Skeletal muscle satellite cell (primary cell): Measurements from ENCODE around the gene PSORS1C2.

Experiments used
- H3K27me3 ChIP-seq: 2 replicates; pipeline ENCODE4 v1.7.0; 2013; ENCODE audit warnings: low read length; ENCODE audit not compliant: control insufficient read depth, insufficient read depth
- H3K36me3 ChIP-seq: 2 replicates; pipeline ENCODE4 v1.7.0; 2013; ENCODE audit warnings: mild to moderate bottlenecking, control low read depth, low read length; ENCODE audit not compliant: insufficient read depth
- H3K4me1 ChIP-seq: 2 replicates; pipeline ENCODE4 v1.7.0; 2013; ENCODE audit warnings: low read length; ENCODE audit not compliant: control insufficient read depth, insufficient read depth
- H3K4me2 ChIP-seq: 2 replicates; pipeline ENCODE4 v1.7.0; 2013; ENCODE audit warnings: mild to moderate bottlenecking, low read length
- H3K4me3 ChIP-seq: 2 replicates; pipeline ENCODE4 v1.7.0; 2013; ENCODE audit warnings: low read length
- H3K9ac ChIP-seq: 2 replicates; pipeline ENCODE4 v1.7.0; 2013; ENCODE audit warnings: mild to moderate bottlenecking, low read depth, low read length, moderate library complexity
- H3K9me3 ChIP-seq: replicated peaks from 2 replicates; pipeline ENCODE4 v1.7.0; 2013; ENCODE audit warnings: mild to moderate bottlenecking, control low read depth, low read length

Gene PSORS1C2

DNA sequence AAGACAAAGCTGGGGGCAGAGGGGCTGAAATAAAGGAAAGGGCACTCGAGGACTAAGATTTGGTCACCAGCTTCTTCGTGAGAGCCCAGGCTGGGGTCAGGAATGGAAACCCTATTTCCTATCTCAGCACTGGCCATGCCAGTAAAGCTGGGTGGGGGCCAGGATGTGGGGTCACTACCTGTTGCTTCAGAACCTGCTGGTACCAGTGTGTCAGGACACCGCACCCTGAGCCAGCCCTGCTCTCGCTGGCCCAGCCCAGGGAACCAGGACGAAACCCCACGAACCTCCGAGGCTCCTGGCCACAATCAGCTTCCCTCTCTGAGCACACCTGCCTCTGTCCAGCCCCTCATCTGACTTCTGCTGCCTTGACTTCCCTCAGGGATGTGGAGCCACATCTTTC is 20.7 kb downstream of the PSORS1C2 start:
- Histone ChIP-seq H3K9ac (no peak overlapping the region), H3K4me1 (peaks cover 34% of the 10 kb centered on the region), H3K4me3 (no peak overlapping the region), H3K27me3 (no peaks in the 10 kb centered on the region), H3K4me2 (no peak overlapping the region), H3K9me3 (no peaks in the 10 kb centered on the region), H3K36me3 (no peaks in the 10 kb centered on the region)

DNA sequence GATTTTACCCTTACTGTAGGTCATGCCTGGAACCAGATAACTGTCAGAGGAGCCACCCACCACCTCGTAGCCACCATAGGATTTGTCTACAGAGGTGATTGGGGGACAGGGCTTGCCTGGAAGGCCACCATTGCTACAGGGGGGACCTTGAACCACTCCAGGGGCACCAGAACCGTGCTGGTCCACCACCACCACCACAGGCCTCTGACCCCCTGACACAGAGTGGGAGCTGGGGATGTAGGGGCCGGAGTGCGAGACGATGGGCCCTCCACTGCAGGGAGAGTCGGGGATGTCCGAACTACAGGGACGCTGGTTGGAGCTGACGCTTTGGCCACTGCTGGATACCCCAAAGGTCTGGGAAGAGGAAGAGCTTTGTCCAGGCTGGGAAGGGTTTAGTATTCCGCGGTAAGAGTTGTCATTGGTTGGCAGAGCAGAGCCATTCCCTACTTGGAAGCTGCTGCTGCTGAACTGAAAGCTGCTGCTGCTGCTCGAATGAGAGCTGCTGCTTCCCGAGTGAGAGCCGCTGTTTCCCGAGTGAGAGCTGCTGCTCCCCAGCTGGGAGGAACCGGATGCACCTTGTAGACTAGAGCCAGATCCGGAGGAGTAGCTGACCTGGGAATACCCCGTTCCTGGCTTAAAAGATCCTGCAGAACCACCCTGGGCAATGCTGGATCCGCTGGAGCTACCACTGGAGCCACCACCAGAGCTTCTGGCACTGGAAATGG is 22.0 kb downstream of the PSORS1C2 start:
- peaks cover 23% of the 10 kb centered on the region for H3K4me1 ChIP-seq
- H3K4me2 ChIP-seq: peak overlapping the region; percentile 22
- no peak overlapping the region for H3K4me3 ChIP-seq
- no peaks in the 10 kb centered on the region for H3K9me3 ChIP-seq
- no peaks in the 10 kb centered on the region for H3K36me3 ChIP-seq
- H3K9ac ChIP-seq: no peak overlapping the region
- H3K27me3 ChIP-seq: no peaks in the 10 kb centered on the region

DNA sequence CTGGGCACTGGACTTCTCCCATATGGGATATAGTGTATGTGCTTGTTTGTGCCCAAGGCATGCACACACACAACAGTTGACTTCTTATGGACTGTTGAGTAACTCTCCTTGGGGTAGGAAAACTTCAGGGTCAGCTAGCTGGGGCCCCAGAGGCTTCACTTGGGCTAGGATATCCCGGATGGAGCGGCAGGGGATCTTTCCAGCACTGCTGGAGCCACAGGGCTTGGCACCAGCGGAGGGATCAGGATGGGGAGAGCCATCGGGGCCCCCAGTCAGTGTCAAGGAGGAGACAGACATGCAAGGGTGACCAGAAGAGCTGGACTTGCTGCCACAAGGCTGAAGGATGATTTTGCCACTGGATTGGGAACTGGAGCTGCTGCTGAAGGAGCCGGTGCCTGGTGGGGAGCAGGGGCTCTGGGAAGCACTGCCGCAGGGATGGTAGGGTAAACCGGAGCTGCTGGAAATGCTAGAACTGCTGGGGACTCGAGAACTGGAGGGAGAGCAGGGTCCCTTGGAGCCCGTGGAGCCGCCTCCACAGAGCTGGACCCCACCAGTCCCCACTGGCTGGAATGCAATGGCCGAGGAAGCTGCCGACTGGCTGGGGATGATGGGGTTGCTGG is 22.8 kb downstream of the PSORS1C2 start:
- Histone ChIP-seq H3K4me3 (no peak overlapping the region), H3K9me3 (no peaks in the 10 kb centered on the region), H3K4me1 (peaks cover 23% of the 10 kb centered on the region), H3K4me2 (no peak overlapping the region), H3K9ac (no peak overlapping the region), H3K36me3 (no peaks in the 10 kb centered on the region), H3K27me3 (no peaks in the 10 kb centered on the region)

DNA sequence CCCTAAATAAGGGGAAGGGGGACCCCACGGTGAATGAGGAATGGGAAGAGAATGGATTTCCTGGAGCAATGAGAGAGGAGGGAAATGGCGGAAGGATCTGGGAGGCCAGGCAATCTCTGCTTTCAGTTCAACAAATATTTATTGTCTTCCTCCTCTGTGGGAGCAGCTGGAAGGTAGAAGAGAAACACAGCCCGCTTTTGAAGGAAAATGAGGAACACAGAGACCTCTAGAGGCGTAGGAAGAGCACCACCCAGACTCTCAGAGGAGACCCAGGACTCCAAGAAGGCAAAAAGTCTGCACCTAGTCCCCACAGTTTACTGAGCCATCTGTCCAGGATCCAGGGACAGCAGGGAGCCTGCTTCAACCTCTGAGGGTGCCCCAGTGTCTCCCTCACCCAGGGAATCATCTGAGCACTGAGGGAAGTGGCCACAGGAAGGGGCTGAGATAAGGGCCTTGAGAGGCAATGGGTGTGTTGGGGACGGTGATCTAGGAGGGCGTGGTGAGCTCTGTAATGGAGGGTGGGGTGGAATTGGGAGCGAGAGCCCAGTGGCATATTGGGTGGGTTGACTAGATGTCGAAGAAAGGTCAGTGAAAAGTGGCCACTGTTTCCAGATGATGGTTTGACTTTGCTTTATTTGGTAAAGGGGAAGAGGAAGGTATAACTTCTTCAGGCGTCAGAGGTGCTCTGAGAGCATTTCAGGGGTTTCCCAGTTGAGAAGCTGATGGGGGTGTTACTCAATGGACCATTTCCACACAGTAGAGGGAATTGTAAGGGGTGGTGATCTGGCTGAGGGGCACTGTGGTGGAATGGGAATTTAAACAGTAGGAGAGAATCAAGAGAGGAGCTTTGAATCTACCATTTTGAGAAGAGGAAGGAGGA is 23.7 kb downstream of the PSORS1C2 start:
- H3K4me3 ChIP-seq: peak overlapping the region; percentile 50
- H3K9me3 ChIP-seq: no peaks in the 10 kb centered on the region
- H3K4me2 ChIP-seq: peak overlapping the region; percentile 66
- peaks cover 23% of the 10 kb centered on the region for H3K4me1 ChIP-seq
- peak overlapping the region; percentile 71 for H3K9ac ChIP-seq
- no peaks in the 10 kb centered on the region for H3K36me3 ChIP-seq
- no peaks in the 10 kb centered on the region for H3K27me3 ChIP-seq

DNA sequence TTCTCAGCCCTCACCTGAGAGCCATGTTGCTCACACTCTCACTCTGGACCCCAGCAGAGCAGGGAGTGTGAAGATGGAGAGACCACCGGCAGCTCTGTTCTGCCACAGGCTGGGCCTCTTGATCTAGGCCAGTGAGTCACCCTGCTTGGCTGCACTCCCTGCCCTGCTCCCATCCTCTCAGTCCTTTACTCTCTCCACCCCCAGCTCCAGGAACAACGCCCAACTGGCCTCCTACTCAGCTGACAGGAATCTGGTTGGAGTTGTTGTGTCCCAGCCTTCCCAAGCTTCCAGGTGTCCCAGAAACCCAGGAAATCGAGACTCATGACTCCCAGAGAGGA is 24.4 kb downstream of the PSORS1C2 start, which contains the start of gene PSORS1C1:
TSS of gene PSORS1C1 (plus strand) at position 260 of the 338 bp plus-strand sequence. CDS start 14,833 bp downstream, outside the sequence.
- Histone ChIP-seq H3K4me1 (peaks cover 23% of the 10 kb centered on the region), H3K4me3 (peak within 1 kb of the TSS; percentile 50), H3K36me3 (no peaks in the 10 kb centered on the region), H3K27me3 (peaks cover 7% of the 10 kb centered on the region), H3K9ac (peak within 1 kb of the TSS; percentile 71), H3K9me3 (no peaks in the 10 kb centered on the region), H3K4me2 (peak within 1 kb of the TSS; percentile 66)

DNA sequence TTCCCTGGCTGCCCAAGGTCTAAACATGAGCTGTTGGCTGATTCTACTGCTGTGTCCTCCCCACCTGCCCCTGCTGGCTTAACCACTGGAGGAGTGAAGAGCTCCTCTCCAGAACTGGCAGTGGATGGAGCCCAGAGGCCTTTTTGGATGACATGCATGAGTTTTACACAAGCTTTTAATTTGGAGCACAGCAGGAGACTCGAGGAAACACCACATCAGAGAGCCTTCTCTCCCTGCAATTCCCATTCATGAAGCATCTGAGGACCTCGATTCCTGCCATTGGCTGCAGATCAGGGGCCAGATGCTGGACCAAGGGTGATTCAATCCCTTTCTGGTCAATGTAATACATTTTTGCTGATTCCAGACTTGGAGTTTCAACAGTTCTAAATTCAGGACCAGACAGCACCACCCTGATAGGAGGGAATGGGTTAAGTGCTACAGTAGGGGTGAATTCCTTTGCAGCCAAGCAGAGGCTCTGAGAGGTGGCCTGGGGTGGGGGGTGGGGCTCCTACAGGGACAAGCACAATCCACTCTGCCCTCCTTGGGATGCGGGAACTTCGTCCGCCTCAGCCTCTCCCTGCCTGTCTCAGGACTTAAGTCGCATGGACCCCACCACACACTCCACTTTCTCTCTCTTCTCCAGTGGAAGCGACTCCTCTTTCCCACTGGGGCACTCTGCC is 24.9 kb downstream of the PSORS1C2 start:
- Histone ChIP-seq H3K9ac (peak overlapping the region; percentile 27), H3K4me2 (peak overlapping the region; percentile 66), H3K27me3 (peaks cover 9% of the 10 kb centered on the region), H3K36me3 (no peaks in the 10 kb centered on the region), H3K4me3 (peak overlapping the region; percentile 30), H3K4me1 (peaks cover 23% of the 10 kb centered on the region), H3K9me3 (no peaks in the 10 kb centered on the region)

DNA sequence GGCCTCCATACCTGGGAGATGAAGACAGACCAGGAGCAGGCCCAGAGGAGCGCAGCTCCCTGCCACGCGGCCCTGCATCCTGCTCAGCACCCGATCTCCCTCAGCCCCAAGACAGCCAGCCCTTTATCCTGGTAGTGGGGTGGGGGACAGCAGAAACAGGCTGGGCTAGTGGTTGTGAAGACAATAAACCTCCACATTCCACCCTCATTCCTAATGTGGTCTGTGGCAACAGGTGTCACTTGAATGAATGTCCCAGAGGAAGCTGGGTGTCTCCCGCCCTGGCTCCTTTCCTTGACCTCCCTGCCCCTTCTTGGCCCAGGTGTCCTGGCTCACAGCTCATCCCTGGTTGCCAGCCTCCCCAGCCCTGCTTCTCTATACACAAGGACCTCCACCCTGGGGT is 26.4 kb downstream of the PSORS1C2 start, which contains the start of gene C6orf15:
TSS of gene C6orf15 (minus strand) at position 98 of the 400 bp plus-strand sequence. CDS start at position 78, 20 bp downstream.
- H3K27me3 ChIP-seq: peaks cover 11% of the 10 kb centered on the region
- H3K9me3 ChIP-seq: no peaks in the 10 kb centered on the region
- no peak within 1 kb of the TSS for H3K4me2 ChIP-seq
- H3K4me3 ChIP-seq: no peak within 1 kb of the TSS
- peaks cover 23% of the 10 kb centered on the region for H3K4me1 ChIP-seq
- no peak within 1 kb of the TSS for H3K9ac ChIP-seq
- H3K36me3 ChIP-seq: no peaks in the 10 kb centered on the region

DNA sequence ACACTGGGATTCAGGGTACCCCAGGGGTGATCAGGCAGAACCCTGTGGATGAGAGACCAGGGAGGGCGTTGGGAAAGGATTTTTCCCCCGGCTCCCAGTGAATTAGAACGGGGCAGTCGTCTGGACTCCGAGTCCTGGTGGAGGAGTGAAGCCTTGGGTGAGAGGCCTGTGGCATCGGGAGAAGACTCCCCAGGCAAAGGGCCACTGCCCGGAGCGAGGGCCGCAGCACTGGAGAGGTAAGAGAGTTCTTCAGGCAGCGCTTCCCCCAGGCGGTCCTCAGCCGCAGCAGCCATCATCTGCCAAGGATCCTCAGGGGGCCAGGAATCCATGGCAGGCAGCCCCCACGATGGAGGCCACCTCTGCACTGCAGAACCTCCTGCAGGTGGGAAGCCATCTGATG is 27.2 kb downstream of the PSORS1C2 start:
- H3K4me3 ChIP-seq: no peak overlapping the region
- peaks cover 17% of the 10 kb centered on the region for H3K27me3 ChIP-seq
- no peaks in the 10 kb centered on the region for H3K9me3 ChIP-seq

DNA sequence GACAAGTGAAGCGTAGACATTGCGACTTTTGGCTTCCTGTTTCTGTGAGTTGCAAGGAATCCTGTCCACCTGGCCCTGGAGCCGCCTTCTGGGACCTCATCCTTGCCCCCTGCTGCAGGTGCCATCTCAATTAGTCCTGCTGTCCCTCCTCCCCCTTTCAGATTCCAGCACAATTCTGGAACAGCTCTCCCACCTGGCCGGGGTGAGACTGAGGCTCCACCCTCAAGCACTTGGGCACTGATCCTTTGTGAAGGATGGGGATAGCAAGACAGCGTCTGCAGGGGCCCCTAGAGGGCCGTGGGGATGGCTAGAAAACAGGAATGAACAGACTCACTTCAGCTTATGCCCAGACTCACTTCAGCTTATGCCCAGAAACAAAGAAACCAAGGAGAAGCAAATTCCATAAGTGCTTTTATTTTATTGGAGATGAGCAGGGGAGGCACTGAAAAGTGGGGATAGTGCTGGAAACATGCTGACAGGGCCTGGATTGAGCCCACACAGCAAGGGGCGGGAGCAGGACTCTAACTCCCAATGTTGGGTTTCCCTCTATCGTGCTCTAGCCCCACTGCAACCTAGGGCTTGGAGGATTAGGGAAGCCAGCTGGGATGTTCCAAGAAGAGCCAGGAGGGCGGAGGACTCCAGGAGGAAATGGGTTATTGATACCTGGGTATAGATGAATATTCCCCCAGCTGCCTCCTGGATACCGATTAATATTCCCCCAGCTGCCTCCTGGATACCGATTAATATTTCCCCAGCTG is 27.9 kb downstream of the PSORS1C2 start:
- no peaks in the 10 kb centered on the region for H3K9me3 ChIP-seq
- no peak overlapping the region for H3K4me2 ChIP-seq
- no peak overlapping the region for H3K9ac ChIP-seq
- H3K4me1 ChIP-seq: peaks cover 23% of the 10 kb centered on the region
- H3K4me3 ChIP-seq: no peak overlapping the region
- no peaks in the 10 kb centered on the region for H3K36me3 ChIP-seq
- peaks cover 20% of the 10 kb centered on the region for H3K27me3 ChIP-seq

More for the DNA sequence above, 27.2 kb downstream of the PSORS1C2 start:
- H3K4me1 ChIP-seq: peaks cover 23% of the 10 kb centered on the region
- H3K4me2 ChIP-seq: no peak overlapping the region
- no peaks in the 10 kb centered on the region for H3K36me3 ChIP-seq
- H3K9ac ChIP-seq: no peak overlapping the region

DNA sequence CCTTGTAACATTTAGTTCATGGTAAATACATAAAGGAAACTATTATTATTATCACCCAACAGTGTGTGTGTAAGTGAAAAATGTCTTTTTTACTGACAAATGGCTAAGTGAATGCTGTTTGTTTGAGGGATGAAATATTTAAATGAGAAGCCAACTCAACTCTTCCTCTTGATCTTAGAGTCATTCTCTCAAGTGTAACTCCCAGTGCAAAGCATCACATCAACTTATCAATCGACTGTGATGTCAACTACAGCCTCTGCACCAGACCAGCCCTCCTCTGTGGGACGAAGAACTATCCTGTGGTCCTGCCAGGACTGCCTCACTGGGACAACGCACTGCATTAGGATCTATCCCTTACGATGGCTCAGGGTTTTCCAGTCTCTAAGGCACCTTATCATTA is 31.8 kb downstream of the PSORS1C2 start:
- Histone ChIP-seq H3K27me3 (peaks cover 20% of the 10 kb centered on the region), H3K9ac (no peak overlapping the region), H3K4me3 (no peak overlapping the region)

More for the DNA sequence above, 31.8 kb downstream of the PSORS1C2 start:
- Histone ChIP-seq H3K36me3 (no peaks in the 10 kb centered on the region), H3K4me1 (no peaks in the 10 kb centered on the region), H3K9me3 (no peaks in the 10 kb centered on the region), H3K4me2 (no peak overlapping the region)
